Activated B cell treated with CpG ODN at 0.5 μM for 24 hours (primary cell): Measurements from ENCODE around the gene PDXP. TPM values are rescaled to one million over a fixed set of nuclear protein-coding genes. Genes with fewer than 3 reads are reported as not detected.

Source experiments
- ATAC-seq: fragments of 200-7000 bp; cut with Tn5 transposase; one replicate; pipeline ENCODE4 v1.10.0; 2021; ENCODE audit warnings: low read depth, mild to moderate bottlenecking, moderate library complexity
- CTCF ChIA-PET: fragments of 350-600 bp; sonication (Branson Sonifier 250); formaldehyde crosslinking; loops from one replicate; lab custom pipeline; 2021; ENCODE audit warnings: antibody characterized with exemption; lab: Charles Lee
- POLR2A ChIA-PET: fragments of 350-600 bp; sonication (Branson Sonifier 250); formaldehyde crosslinking; loops from one replicate; lab custom pipeline; 2021; ENCODE audit warnings: antibody characterized with exemption; lab: Charles Lee
- DNase-seq: peaks from one replicate; pipeline ENCODE4 v3.0.0; 2022
- H3K27ac Mint-ChIP-seq: one replicate; pipeline ENCODE4 v1.8.0; 2020; ENCODE audit warnings: mixed read lengths
- H3K27me3 Mint-ChIP-seq: one replicate; pipeline ENCODE4 v1.8.0; 2021; ENCODE audit warnings: mixed read lengths
- H3K36me3 Mint-ChIP-seq: one replicate; pipeline ENCODE4 v1.8.0; 2021; ENCODE audit warnings: low read depth, mixed read lengths
- H3K4me1 Mint-ChIP-seq: one replicate; pipeline ENCODE4 v1.8.0; 2021; ENCODE audit warnings: mixed read lengths
- H3K4me3 Mint-ChIP-seq: one replicate; pipeline ENCODE4 v1.8.0; 2020; ENCODE audit warnings: mild to moderate bottlenecking, mixed read lengths
- H3K9me3 Mint-ChIP-seq: one replicate; pipeline ENCODE4 v1.8.0; 2020; ENCODE audit warnings: mixed read lengths
- intact Hi-C: fragments of 100-400 bp; cut with micrococcal nuclease; formaldehyde crosslinking; loops from one replicate; pipeline ENCODE4 v1.15.1; 2024
- total RNA-seq: library from RNA; stranded (reverse); gene quantifications from 2 replicates; pipeline ENCODE4 v1.2.3, GENCODE V29; 2022
- TF ChIP-seq, protein P1 (sequence below): fragments of 200-600 bp; IDR thresholded peaks from one replicate; pipeline ENCODE4 v1.8.0; 2022; ENCODE audit warnings: antibody characterized with exemption, mild to moderate bottlenecking

The PDXP gene
- total RNA-seq, 1 donor from 2014 or later, result 22.6 TPM

GRCh38 chr22:37678372-37678771, 19.8 kb downstream of the PDXP start:
- no peak for ATAC-seq
- no peak overlapping the region for H3K27ac Mint-ChIP-seq

GRCh38 chr22:37679670-37680069, 21.1 kb downstream of the PDXP start:
- intact Hi-C loops, result no loop called here
- no peaks in the 10 kb centered on the region for H3K9me3 Mint-ChIP-seq
- ChIA-PET POLR2A (interaction anchor here (0.7 to 6.3 kb wide), 4 partner anchors 21 to 53 kb away, joined by 3 to 45 read pairs (median 20); partner anchors contain the start of gene PDXP), CTCF (interaction anchor here (2.4 to 8.4 kb wide), 7 partner anchors 16 to 72 kb away, joined by 11 to 163 read pairs (median 30); partner anchors contain the start of genes GGA1, PDXP and SH3BP1)
- TF ChIP-seq, protein P1, sequence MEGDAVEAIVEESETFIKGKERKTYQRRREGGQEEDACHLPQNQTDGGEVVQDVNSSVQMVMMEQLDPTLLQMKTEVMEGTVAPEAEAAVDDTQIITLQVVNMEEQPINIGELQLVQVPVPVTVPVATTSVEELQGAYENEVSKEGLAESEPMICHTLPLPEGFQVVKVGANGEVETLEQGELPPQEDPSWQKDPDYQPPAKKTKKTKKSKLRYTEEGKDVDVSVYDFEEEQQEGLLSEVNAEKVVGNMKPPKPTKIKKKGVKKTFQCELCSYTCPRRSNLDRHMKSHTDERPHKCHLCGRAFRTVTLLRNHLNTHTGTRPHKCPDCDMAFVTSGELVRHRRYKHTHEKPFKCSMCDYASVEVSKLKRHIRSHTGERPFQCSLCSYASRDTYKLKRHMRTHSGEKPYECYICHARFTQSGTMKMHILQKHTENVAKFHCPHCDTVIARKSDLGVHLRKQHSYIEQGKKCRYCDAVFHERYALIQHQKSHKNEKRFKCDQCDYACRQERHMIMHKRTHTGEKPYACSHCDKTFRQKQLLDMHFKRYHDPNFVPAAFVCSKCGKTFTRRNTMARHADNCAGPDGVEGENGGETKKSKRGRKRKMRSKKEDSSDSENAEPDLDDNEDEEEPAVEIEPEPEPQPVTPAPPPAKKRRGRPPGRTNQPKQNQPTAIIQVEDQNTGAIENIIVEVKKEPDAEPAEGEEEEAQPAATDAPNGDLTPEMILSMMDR, result no peak
- no peaks in the 10 kb centered on the region for H3K27me3 Mint-ChIP-seq
- ATAC-seq (no peak), DNase-seq (no peak)
- peaks cover 8% of the 10 kb centered on the region for H3K36me3 Mint-ChIP-seq
- H3K4me1 Mint-ChIP-seq, result peaks cover 43% of the 10 kb centered on the region
- no peak overlapping the region for H3K27ac Mint-ChIP-seq
- H3K4me3 Mint-ChIP-seq, result no peak overlapping the region

More at GRCh38 chr22:37678372-37678771, 19.8 kb downstream of the PDXP start:
- TF ChIP-seq, protein P1, result no peak
- POLR2A ChIA-PET, result interaction anchor here (2.1 to 9.7 kb wide), 6 partner anchors 18 to 70 kb away, joined by 9 to 181 read pairs (median 59); partner anchors contain the start of genes GGA1, PDXP and SH3BP1
- intact Hi-C loops, result no loop called here
- Mint-ChIP-seq H3K4me1 (peaks cover 52% of the 10 kb centered on the region), H3K27me3 (no peaks in the 10 kb centered on the region), H3K4me3 (no peak overlapping the region), H3K36me3 (peaks cover 8% of the 10 kb centered on the region), H3K9me3 (no peaks in the 10 kb centered on the region)
- CTCF ChIA-PET, result interaction anchor here (1.2 to 8.4 kb wide), 5 partner anchors 17 to 70 kb away, joined by 3 to 163 read pairs (median 25); partner anchors contain the start of genes GGA1 and SH3BP1
- no peak for DNase-seq

DNA sequence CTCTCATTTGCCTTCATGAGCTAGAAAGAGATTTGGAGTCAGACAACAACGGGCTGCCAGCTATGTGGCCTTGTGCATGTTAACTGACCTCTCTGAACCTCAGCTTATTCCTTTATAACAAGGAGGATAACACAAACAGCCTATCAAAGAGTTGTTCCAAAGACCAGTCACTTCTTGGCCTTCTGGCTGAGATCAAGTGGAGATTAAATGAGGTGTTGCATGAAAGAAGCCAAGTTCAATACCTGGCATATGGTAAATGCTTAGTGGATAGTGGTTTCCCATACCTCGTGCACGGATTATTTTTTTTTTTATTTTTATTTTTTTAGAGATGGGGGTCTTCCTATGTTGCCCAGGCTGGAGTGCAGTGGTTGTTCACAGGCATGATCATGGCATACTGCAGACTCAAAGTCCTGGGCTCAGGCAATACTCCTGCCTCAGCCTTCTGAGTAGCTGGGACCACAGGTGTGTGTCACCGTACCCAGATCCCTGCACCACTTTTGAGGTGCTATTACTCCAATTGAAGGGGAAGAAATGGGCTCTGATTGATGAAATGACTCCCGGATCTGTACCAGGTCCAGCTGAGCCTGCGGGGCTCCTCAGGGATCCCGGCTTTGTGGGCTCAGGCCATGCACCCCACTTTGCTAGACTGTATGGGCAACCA, 21.8 kb downstream of the PDXP start:
- ChIA-PET CTCF (interaction anchor here (1.6 to 8.4 kb wide), 9 partner anchors 17 to 72 kb away, joined by 3 to 163 read pairs (median 30); partner anchors contain the start of genes GGA1, PDXP and SH3BP1), POLR2A (interaction anchor here (1.2 to 6.3 kb wide), 7 partner anchors 21 to 72 kb away, joined by 4 to 45 read pairs (median 8); partner anchors contain the start of genes GGA1 and PDXP)
- ATAC-seq, result no peak
- Mint-ChIP-seq H3K4me3 (no peak overlapping the region), H3K9me3 (no peaks in the 10 kb centered on the region), H3K27me3 (no peaks in the 10 kb centered on the region), H3K27ac (no peak overlapping the region), H3K36me3 (peaks cover 8% of the 10 kb centered on the region), H3K4me1 (peaks cover 40% of the 10 kb centered on the region)
- DNase-seq, result no peak
- TF ChIP-seq, protein P1, result no peak
- intact Hi-C loops, result no loop called here

GRCh38 chr22:37681001-37681424, 22.5 kb downstream of the PDXP start:
- Mint-ChIP-seq H3K27me3 (no peaks in the 10 kb centered on the region), H3K4me3 (no peak overlapping the region), H3K27ac (no peak overlapping the region), H3K36me3 (peaks cover 9% of the 10 kb centered on the region), H3K4me1 (peaks cover 39% of the 10 kb centered on the region), H3K9me3 (no peaks in the 10 kb centered on the region)
- ChIA-PET CTCF (interaction anchor here (0.8 to 8.4 kb wide), 13 partner anchors 10 to 182 kb away, joined by 3 to 163 read pairs (median 11); partner anchors contain the start of genes GGA1, PDXP and SH3BP1), POLR2A (interaction anchor here (0.6 to 3.4 kb wide), 12 partner anchors 18 to 80 kb away, joined by 3 to 25 read pairs (median 4); partner anchors contain the start of genes GGA1 and PDXP)
- no peak for DNase-seq
- TF ChIP-seq, protein P1, result no peak
- ATAC-seq, result no peak
- intact Hi-C loops, result loop anchor here (1.0 kb wide), 4 partner anchors 20 to 73 kb away; partner anchors contain the start of gene GGA1
